ENCODE results near the gene SHC4. TPM values are rescaled to one million over a fixed set of nuclear protein-coding genes. Genes with fewer than 3 reads are reported as not detected.

The SHC4 gene
- total RNA-seq, 1 donor from 2014 or later, result 5.0 TPM

DNA sequence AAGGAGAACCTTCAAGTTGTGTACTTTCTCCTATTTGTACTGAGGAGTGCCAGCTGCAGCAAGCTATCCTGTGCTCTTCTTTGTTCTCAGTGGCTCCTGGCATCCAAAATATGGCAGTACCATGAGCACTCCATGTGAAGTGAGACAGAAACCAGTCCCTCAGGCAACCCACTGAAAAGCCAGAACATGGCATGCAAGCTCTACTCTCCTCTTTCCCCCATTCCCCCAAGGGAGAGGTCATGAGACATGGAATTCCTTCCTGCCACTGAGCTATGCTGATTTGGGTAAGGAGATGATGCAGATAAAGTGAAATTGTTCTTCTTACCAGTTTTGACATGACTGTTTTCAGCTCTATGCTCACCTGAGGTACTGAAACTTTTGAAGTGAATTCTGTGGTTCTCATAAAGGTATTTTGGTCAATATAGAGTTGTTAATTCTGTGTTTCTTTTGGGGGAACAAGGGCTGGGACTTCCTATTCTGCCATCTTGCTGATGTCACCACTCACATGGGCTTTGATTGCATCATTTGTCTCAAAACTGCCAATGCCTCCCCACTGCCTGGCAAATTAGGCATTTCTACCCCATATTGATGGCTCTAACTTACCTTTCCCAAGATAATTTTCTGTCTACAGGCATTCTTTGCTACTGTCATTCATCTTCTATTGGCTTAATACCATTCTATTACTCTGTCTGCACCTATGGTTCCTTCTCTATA lies 130.0 kb downstream of the SHC4 start:
- H3K27me3 Mint-ChIP-seq (ENCODE audit: low read depth), result no peaks in the 10 kb centered on the region
- H3K9me3 Mint-ChIP-seq, result peaks cover 4% of the 10 kb centered on the region
- peaks cover 10% of the 10 kb centered on the region for H3K36me3 Mint-ChIP-seq (ENCODE audit: low read depth)
- H3K4me1 Mint-ChIP-seq, result peaks cover 4% of the 10 kb centered on the region
- no peak overlapping the region for H3K27ac Mint-ChIP-seq (ENCODE audit: unreplicated experiment)
- DNase-seq (ENCODE audit: low read depth, low spot score), result no peak
- TF ChIP-seq CTCF (conservative IDR thresholded peaks at IDR 0.05), result no peak
- no peak overlapping the region for H3K4me3 Mint-ChIP-seq

DNA sequence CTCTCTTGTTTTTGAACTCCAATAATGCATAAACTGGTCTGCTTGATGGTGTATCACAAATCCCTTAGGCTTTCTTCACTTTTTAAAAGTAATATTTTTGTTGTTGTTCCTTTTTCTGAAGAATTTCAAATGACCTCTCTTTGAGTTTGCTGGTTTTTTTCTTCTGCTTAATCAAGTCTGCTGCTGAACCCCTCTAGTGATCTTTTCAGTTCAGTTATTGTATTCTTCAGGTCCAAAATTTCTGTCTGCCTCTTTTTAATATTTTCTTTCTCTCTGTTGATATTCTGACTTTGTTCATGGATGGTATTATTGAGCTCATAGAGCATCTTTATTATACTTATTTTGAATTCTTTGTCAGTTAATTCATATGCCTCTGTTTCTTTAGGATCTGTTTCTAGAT lies 131.1 kb downstream of the SHC4 start:
- Mint-ChIP-seq H3K27ac (ENCODE audit: unreplicated experiment) (no peak overlapping the region), H3K36me3 (ENCODE audit: low read depth) (peaks cover 10% of the 10 kb centered on the region), H3K9me3 (peaks cover 4% of the 10 kb centered on the region), H3K27me3 (ENCODE audit: low read depth) (no peaks in the 10 kb centered on the region), H3K4me3 (no peak overlapping the region), H3K4me1 (peaks cover 4% of the 10 kb centered on the region)
- no peak for DNase-seq (ENCODE audit: low read depth, low spot score)
- TF ChIP-seq CTCF (conservative IDR thresholded peaks at IDR 0.05), result no peak

DNA sequence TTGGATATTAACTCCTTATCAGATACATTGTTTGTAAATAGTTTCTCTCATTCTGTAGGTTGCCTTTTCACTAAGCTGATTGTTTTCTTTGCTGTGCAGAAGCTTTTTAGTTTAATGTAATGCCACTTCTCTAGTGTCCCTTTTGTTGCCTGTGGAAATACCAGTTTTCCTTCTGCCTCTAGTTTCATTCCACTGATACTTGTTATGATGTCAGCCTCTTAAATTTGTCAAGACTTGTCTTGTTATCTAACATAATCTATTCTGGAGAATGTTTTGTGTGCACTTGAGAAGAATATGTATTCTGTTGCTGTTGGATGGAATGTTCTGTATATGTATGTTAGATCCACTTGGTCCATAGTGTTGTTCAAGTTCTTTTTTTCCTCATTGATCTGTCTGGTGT lies 134.8 kb downstream of the SHC4 start:
- no peaks in the 10 kb centered on the region for H3K27me3 Mint-ChIP-seq (ENCODE audit: low read depth)
- no peak for DNase-seq (ENCODE audit: low read depth, low spot score)
- no peak overlapping the region for H3K27ac Mint-ChIP-seq (ENCODE audit: unreplicated experiment)
- no peak for TF ChIP-seq CTCF (conservative IDR thresholded peaks at IDR 0.05)
- H3K4me1 Mint-ChIP-seq, result no peaks in the 10 kb centered on the region
- H3K36me3 Mint-ChIP-seq (ENCODE audit: low read depth), result peaks cover 8% of the 10 kb centered on the region
- peaks cover 1% of the 10 kb centered on the region for H3K9me3 Mint-ChIP-seq
- no peak overlapping the region for H3K4me3 Mint-ChIP-seq

DNA sequence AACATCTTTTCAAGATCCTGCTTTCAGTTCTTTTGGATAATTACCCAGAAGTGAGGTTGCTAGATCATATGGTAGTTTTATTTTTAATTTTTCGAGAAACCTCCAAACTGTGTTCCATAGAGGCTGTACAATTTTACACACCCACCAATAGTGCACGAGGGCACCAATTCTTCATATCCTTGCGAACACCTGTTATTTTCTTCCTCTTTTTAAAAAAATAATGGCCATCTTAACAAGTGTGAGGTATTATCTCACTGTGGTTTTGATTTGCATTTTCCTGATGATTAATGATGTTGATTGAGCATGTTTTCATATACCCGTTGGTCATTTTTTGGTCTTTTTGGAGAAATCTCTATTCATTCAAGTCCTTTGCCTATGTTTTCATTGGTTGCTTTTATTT lies 135.2 kb downstream of the SHC4 start:
- no peak for DNase-seq (ENCODE audit: low read depth, low spot score)
- Mint-ChIP-seq H3K27ac (ENCODE audit: unreplicated experiment) (no peak overlapping the region), H3K4me1 (no peaks in the 10 kb centered on the region), H3K9me3 (no peaks in the 10 kb centered on the region), H3K36me3 (ENCODE audit: low read depth) (peaks cover 8% of the 10 kb centered on the region), H3K4me3 (no peak overlapping the region), H3K27me3 (ENCODE audit: low read depth) (no peaks in the 10 kb centered on the region)
- no peak for TF ChIP-seq CTCF (conservative IDR thresholded peaks at IDR 0.05)

DNA sequence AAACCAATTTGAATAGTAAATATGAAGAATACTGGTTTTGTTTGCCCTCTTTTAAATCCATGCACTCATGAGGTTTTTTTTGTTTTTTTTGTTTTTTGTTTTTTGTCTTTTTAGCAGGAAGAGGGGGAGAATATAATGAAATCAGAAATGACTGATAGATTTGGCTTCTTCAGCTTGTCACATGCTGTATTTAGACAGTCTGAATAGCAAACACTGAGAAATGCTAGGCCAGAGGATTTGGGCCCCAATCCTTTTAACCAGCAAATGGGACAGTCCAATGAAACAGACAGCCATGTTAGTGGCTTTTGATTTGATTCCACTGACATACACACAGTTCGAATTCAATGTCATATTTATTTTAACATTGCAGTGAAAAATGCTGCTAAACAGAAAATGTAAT lies 138.6 kb downstream of the SHC4 start:
- DNase-seq (ENCODE audit: low read depth, low spot score), result no peak
- no peak for TF ChIP-seq CTCF (conservative IDR thresholded peaks at IDR 0.05)
- H3K9me3 Mint-ChIP-seq, result peaks cover 9% of the 10 kb centered on the region
- H3K4me3 Mint-ChIP-seq, result no peak overlapping the region
- H3K4me1 Mint-ChIP-seq, result no peaks in the 10 kb centered on the region
- H3K27ac Mint-ChIP-seq (ENCODE audit: unreplicated experiment), result no peak overlapping the region
- H3K27me3 Mint-ChIP-seq (ENCODE audit: low read depth), result no peaks in the 10 kb centered on the region
- peaks cover 5% of the 10 kb centered on the region for H3K36me3 Mint-ChIP-seq (ENCODE audit: low read depth)

Measured in neural crest cell (in vitro differentiated cells).